GM21737 (cell line): ENCODE data around the gene OPRL1.
"Not testable (repeated sequence)": the region's sequence is repeated elsewhere in the genome, so short reads cannot be mapped to it uniquely, and the experiment has no call there.

Experiments used
- ATAC-seq: cut with Tn5 transposase; IDR thresholded peaks from one replicate; pipeline ENCODE4 v1.9.1; 2021; ENCODE audit warnings: mild to moderate bottlenecking, moderate library complexity; ENCODE audit not compliant: unreplicated experiment

OPRL1 gene

GRCh38 chr20:64083378-64083803 lies 3.5 kb downstream of the OPRL1 start:
- ATAC-seq = no peak

GRCh38 chr20:64083804-64084684 lies 4.2 kb downstream of the OPRL1 start, which contains the start of gene LKAAEAR1:
Gene LKAAEAR1 (minus strand): TSS chr20:64084398. CDS start chr20:64084219, 179 bp downstream.
- ATAC-seq = no peak

GRCh38 chr20:64084685-64085152 lies 4.8 kb downstream of the OPRL1 start:
- no peak for ATAC-seq

DNA sequence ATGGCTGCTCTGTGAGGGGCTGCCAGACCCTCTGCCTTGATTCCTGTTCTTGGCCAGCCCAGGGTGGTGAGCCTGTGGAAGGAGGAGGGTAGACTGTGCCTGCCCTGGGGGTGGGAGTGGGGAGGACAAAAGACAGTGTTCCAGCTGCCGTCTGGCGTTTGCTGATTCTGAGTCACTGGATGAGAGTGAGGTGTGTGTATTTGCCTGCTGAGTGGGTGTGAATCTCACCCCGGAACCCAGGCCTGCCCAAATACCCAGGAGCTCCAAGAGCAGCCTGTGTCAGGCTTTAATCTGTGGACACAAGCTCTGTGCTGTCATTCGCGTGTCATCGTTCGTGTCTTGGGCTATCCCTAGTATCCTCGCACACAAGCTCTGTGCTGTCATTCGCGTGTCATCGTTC lies 6.9 kb downstream of the OPRL1 start:
- ATAC-seq = no peak

DNA sequence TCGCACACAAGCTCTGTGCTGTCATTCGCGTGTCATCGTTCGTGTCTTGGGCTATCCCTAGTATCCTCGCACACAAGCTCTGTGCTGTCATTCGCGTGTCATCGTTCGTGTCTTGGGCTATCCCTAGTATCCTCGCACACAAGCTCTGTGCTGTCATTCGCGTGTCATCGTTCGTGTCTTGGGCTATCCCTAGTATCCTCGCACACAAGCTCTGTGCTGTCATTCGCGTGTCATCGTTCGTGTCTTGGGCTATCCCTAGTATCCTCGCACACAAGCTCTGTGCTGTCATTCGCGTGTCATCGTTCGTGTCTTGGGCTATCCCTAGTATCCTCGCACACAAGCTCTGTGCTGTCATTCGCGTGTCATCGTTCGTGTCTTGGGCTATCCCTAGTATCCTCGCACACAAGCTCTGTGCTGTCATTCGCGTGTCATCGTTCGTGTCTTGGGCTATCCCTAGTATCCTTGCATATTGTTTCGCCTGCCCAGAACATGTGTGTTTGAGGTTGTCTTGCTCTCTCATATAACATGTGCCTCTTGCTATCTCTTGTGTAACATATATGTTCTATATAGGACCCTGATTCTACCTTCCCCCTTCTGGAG lies 7.4 kb downstream of the OPRL1 start:
- ATAC-seq = not testable (repeated sequence)

DNA sequence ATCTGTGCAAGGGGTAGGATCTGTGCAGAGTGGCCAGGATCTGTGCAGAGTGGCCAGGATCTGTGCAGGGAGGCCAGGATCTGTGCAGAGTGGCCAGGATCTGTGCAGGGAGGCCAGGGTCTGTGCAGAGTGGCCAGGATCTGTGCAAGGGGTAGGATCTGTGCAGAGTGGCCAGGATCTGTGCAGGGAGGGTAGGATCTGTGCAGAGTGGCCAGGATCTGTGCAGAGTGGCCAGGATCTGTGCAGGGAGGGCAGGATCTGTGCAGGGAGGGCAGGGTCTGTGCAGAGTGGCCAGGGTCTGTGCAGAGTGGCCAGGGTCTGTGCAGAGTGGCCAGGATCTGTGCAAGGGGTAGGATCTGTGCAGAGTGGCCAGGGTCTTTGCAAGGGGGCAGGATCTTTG lies 8.7 kb downstream of the OPRL1 start:
- not testable (repeated sequence) for ATAC-seq

DNA sequence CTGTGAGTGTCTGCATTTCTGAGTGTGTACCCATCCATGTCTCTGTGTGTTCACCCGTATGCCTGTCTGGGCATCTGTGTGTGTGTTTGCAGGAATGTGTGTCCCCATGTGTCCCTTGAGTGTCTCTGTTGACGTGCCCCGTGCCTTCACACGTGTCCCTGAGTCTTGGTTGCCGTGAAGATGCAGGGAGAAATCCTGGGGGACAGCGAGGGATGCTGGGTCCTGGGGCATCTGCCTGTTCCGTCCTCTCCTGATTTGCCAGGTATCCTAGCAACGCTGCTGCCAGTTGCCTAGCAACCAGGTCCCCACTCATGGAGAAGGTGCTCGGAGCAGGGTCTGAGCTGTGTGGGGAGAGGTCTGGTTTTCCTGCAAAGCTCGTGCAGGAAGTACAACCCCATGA lies 10.3 kb downstream of the OPRL1 start:
- no peak for ATAC-seq

DNA sequence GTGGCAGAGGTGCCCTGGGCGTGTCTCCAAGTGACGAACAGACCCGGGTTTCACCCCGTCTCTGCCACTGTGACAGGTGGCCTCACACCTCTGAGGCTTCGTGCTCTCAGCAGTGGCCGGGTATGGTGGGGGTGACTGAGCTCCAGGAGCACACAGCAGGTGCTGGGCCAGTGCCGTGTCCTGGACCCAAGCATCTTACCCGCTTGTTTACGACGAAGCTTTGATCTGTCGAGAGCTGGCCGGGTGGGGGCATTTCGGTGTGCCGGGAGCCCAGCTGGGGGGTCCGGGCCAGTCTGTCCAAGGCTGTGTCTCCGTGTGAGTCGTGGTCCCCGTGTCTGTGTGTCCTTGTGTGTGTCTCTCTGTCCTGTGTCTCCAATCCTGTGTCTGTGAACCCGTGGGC lies 11.5 kb downstream of the OPRL1 start:
- no peak for ATAC-seq

GRCh38 chr20:64091770-64092169 lies 11.9 kb downstream of the OPRL1 start:
- no peak for ATAC-seq

DNA sequence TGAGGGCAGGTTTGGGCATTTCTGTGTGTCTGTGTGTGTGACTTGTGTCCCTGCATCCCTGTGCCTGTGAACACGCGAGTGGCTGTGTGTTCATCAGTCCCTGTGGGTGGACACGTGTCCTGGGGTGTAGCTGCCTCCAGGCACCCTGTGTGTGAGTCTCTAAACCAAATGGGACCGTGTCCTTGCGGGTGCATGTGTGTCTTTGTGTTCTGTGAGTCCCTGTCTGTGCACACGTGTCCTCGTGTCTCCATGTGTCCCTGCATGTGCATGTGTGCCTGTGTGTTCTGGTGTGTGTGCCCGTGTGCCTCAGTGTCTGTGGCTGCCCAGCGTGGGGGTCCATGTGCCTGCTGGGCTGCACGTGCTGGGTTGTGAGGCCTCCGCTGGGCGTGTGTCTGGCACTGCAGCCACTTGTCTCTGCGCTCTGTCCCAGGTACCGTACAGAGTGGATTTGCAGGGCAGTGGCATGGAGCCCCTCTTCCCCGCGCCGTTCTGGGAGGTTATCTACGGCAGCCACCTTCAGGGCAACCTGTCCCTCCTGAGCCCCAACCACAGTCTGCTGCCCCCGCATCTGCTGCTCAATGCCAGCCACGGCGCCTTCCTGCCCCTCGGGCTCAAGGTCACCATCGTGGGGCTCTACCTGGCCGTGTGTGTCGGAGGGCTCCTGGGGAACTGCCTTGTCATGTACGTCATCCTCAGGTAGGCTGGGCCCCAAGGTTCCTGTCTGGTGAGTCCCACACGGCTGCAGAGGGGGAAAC lies 12.6 kb downstream of the OPRL1 start:
- no peak for ATAC-seq

DNA sequence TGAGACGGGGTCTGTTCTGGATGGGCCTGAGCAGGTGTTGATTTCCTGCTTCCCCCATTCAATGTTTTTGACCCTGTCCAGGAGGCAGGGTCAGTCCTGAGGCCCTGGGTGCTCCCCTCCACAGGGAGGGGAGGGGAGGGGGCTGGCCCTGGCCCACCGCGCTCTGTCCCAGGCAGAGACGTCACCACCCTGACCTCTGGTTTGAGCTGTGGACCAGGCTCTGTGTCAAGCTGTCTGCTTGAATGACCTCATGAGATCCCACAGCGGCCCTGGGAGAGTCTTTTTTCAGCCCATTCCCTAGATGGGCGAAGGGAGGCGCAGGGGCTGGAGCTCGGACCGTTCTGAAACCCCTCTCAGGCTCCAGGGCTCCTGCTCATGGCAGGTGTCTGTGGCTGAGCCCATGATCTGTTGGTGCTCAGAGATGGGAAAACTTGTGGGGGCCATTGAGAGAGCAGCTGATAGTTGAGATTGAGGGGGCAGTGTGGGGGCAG lies 13.2 kb downstream of the OPRL1 start:
- no peak for ATAC-seq

GRCh38 chr20:64095455-64095854 lies 15.6 kb downstream of the OPRL1 start:
- ATAC-seq = no peak

DNA sequence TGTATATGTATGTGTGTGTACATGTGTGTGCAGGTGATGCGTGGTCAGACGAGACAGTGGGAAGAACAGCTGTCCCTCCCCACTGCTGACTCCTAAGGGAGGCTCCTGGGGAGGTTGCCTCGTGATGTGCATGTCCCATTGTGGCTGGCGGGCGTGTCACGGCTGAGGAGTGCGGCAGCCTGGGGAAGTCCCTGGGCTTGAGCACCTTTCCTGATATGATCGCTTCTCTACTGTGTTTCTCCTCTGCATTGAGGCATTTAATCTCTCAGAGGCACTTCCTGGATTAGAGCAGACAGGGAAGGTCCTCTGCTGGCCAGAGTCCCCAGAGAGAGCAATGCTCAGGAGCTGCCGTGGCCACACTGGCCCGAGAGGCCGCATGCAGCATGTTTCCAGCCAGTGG lies 16.0 kb downstream of the OPRL1 start:
- no peak for ATAC-seq

DNA sequence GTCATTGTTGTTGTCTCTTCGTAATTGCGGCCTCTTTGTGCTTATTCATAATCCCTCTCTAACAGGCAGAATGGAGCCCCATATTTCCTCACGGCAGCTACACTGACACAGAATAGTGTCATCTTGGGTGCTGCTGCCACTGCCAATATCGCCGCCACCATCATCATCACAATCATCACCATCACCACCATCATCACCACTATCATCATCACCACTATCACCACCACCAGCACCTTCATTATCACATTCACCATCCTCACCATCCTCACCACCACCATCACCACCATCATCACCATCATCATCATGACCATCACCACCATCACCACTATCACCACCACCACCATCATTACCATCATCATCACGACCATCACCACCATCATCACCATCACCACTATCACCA lies 16.7 kb downstream of the OPRL1 start:
- no peak for ATAC-seq

- ATAC-seq = no peak
Observed at GRCh38 chr20:64098471-64099013, 18.7 kb downstream of the OPRL1 start.

DNA sequence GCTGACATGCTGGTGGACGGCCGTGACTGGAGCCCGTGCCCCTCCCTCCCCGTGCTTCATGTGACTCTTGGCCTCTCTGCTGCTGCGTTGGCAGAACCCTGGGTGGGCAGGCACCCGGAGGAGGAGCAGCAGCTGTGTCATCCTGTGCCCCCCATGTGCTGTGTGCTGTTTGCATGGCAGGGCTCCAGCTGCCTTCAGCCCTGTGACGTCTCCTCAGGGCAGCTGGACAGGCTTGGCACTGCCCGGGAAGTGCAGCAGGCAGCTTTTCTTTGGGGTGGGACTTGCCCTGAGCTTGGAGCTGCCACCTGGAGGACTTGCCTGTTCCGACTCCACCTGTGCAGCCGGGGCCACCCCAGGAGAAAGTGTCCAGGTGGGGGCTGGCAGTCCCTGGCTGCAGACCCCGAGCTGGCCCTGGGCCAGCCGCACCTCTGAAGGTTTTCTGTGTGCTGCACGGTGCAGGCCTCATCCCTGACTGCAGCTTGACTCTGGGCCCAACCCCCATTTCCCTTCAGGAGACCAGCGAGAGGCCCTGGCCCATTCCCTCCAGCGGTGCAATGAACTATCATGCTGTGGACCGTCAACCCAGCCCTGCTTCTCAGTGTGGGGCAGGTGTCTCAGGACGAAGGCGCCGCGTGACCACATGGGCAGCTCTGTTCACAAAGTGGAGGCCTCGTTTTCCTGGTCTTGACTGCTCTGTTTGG lies 19.4 kb downstream of the OPRL1 start:
- no peak for ATAC-seq

DNA sequence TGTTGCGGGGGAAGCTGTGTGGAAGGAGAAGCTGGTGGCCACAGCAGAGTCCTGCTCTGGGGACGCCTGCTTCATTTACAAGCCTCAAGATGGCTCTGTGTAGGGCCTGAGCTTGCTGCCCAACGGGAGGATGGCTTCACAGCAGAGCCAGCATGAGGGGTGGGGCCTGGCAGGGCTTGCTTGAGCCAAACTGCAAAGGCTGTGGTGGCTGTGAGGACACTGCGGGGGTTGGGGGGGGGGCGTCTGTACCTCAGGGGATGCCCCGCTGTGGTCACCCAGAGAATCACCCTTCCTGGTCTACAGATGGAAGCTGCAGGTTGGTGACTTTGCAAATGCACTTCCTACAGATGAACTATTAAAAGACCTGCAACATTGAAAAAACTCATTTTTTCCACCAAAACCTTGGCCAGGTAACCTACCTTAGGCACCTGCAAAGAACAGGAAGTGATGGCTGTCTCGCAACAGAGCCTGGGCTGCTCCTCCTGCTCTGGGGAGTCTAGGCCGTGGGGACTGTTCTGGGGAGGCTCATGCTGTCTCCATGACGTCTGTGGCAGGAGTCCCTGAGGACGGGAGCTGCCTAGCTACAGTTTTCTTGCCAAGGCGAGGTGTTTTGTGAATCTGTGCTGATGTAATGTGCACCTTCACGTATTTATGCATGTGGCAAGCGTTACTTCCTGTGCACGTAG lies 20.1 kb downstream of the OPRL1 start:
- ATAC-seq = no peak

DNA sequence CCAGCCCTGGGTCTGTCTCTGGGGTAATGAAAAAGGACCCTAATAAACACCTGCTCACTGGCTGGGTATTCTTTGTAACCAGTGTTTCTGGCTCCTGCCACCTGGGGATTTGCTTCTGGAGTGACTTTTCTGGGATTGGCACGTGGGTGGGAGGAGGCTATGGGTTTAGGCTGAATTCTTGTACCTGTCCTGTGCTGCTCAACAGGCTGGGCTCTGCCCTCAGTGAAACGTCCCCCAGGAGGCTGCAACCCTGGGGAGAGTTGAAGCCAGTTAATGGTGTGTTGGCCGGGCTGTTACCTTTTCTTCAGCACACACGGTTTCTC lies 20.6 kb downstream of the OPRL1 start:
- no peak for ATAC-seq

- ATAC-seq = no peak
Observed at GRCh38 chr20:64100946-64101688, 21.2 kb downstream of the OPRL1 start.
